DOHH2 (cell line): ENCODE measurements around the gene GPATCH4.
"Not testable (repeated sequence)": the region's sequence is repeated elsewhere in the genome, so short reads cannot be mapped to it uniquely, and the experiment has no call there.

Experiments
- EZH2phosphoT487 ChIP-seq: fragments of 200-600 bp; sonication (generic); IDR thresholded peaks from 2 replicates; pipeline ENCODE4 v1.6.1; 2017; ENCODE audit warnings: borderline replicate concordance, mild to moderate bottlenecking, antibody characterized with exemption, low read length, moderate library complexity, mixed read lengths
- TF ChIP-seq, protein P1 (sequence below): fragments of 200-600 bp; sonication (generic); IDR thresholded peaks from one replicate; pipeline ENCODE4 v1.5.1; 2014; ENCODE audit warnings: antibody characterized with exemption, mild to moderate bottlenecking, low read depth, low read length; ENCODE audit not compliant: poor library complexity, severe bottlenecking

DNA sequence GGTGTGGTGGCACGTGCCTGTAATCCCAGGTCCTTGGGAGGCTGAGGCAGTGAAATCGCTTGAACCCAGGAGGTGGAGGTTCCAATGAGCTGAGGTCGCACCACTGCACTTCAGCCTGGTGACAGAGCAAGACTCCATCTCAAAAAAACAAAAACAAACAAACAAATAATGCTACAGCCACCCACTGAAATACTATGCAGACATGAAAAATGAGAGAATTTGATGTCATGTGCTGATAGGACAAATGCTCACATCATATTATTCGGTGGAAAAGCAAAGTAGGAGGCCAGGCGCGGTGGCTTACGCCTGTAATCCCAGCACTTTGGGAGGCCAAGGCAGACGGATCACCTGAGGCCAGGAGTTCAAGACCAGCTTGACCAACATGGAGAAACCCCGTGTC lies 8.8 kb upstream of the GPATCH4 start:
- TF ChIP-seq, protein P1, sequence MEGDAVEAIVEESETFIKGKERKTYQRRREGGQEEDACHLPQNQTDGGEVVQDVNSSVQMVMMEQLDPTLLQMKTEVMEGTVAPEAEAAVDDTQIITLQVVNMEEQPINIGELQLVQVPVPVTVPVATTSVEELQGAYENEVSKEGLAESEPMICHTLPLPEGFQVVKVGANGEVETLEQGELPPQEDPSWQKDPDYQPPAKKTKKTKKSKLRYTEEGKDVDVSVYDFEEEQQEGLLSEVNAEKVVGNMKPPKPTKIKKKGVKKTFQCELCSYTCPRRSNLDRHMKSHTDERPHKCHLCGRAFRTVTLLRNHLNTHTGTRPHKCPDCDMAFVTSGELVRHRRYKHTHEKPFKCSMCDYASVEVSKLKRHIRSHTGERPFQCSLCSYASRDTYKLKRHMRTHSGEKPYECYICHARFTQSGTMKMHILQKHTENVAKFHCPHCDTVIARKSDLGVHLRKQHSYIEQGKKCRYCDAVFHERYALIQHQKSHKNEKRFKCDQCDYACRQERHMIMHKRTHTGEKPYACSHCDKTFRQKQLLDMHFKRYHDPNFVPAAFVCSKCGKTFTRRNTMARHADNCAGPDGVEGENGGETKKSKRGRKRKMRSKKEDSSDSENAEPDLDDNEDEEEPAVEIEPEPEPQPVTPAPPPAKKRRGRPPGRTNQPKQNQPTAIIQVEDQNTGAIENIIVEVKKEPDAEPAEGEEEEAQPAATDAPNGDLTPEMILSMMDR, result not testable (repeated sequence)
- TF ChIP-seq EZH2phosphoT487, result not testable (repeated sequence)
